Measurements from ENCODE around the gene PTPN6.
A peak's percentile ranks its signal among the peaks of the same experiment; 100 is the strongest.

The PTPN6 gene

DNA sequence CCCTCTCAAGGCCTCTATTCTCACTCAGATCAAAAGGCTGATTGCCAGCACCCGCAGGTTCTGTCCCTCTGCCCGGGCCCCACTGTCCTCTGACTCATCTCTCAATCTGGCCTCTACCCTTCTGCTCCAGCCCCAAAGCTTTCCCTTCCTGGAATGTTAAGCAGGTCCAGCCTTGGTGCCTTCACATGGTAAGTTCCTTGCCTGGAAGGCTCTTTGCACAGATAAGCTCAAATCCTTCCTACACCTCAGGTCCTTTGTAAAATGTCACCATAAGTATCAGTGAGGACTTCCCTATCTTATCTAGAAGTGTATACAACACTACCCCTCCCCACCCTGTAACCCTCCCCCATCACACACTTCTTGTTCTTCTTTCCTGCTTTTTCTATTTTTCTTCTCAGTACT is 44.9 kb downstream of the PTPN6 start:
- no peak overlapping the region for H4K8ac ChIP-seq (ENCODE audit: low read length)
- no peak overlapping the region for H3K4me2 ChIP-seq (ENCODE audit: low read length, poor library complexity, severe bottlenecking)
- H3K36me3 ChIP-seq (ENCODE audit: control insufficient read depth in 1 of 2, insufficient read depth in 2 of 2, low read depth in 1 of 2, low read length in 2 of 2): peaks cover 12 to 41% of the 10 kb centered on the region in 2 experiments
- DNase-seq: peak; percentile 78
- H2AK5ac ChIP-seq (ENCODE audit: low read length, severe bottlenecking): no peak overlapping the region
- no peak overlapping the region for H2BK12ac ChIP-seq (ENCODE audit: low read length in 2 of 2)
- peaks cover 7% of the 10 kb centered on the region for H3K4me1 ChIP-seq (ENCODE audit: control insufficient read depth, insufficient read depth, low read depth, low read length)
- H3K4me3 ChIP-seq (ENCODE audit: insufficient read depth in 1 of 2, low read depth in 1 of 2, low read length in 2 of 2): no peak overlapping the region
- no peak overlapping the region for H2BK15ac ChIP-seq (ENCODE audit: low read depth, poor library complexity, severe bottlenecking)
- no peak overlapping the region for H3K23ac ChIP-seq (ENCODE audit: low read length in 2 of 2)
- no peak overlapping the region for H3K14ac ChIP-seq (ENCODE audit: low read length in 2 of 2)
- H2AFZ ChIP-seq (ENCODE audit: low read depth, low read length): no peak overlapping the region
- 0% methylated on average over 2 of the region's 2 CpGs for WGBS
- H3K4ac ChIP-seq (ENCODE audit: low read depth in 1 of 2, low read length in 2 of 2): peak overlapping the region in 1 of 2 experiments; percentile 59
- no peak overlapping the region for H2BK5ac ChIP-seq (ENCODE audit: low read depth, low read length, poor library complexity, severe bottlenecking)
- peaks cover 19% of the 10 kb centered on the region for H3K79me1 ChIP-seq (replicated peaks; ENCODE audit: low read length, poor library complexity, severe bottlenecking)
- H2BK120ac ChIP-seq (ENCODE audit: low read depth, low read length): no peak overlapping the region
- no peaks in the 10 kb centered on the region for H3K27me3 ChIP-seq (ENCODE audit: control insufficient read depth in 1 of 2, insufficient read depth in 1 of 2, low read length in 2 of 2)
- H3K27ac ChIP-seq (ENCODE audit: low read length, poor library complexity, severe bottlenecking): no peak overlapping the region
- H4K91ac ChIP-seq (ENCODE audit: low read length): no peak overlapping the region
- H3K18ac ChIP-seq (ENCODE audit: low read depth in 1 of 2, low read length in 2 of 2): peak overlapping the region in 1 of 2 experiments; percentile 2
- H3K9me3 ChIP-seq (ENCODE audit: control insufficient read depth, low read length): no peaks in the 10 kb centered on the region
- H3K9ac ChIP-seq (ENCODE audit: low read length): no peak overlapping the region

DNA sequence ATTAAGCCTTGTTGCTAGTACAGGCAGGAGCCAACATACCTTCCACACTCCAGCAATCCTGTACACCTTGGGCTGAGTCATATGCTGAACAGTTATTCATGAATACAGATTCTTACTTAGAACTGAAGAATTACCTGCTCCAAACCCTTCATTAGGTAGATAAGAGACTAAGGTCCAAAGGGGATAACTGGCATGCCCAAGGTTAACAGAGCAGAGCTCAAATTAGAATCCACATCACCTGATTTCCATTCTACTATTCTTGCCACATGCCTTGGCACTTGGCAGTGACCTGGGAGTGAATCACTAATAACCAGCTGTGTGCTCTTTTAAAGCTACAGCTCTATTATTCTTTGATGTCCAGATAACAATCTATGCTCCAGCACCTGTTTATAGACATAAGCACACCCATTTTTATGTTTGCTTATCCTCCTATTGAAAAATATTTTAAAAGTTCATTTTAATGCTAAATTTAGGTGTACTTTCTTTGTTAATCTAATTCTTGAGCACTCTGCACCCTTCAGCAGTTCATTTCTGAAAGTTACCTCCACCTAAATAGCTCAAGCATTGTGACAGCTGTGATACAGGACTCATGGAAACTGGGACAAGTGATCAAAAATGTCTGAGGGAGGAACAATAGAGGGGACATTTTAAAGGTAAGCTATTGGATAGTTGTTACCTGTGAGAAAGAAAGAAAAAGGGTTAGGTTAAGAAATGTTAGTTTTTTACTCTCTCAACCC is 47.7 kb downstream of the PTPN6 start:
- Histone ChIP-seq H3K23ac (ENCODE audit: low read length in 2 of 2) (no peak overlapping the region), H3K14ac (ENCODE audit: low read length in 2 of 2) (no peak overlapping the region), H3K4me1 (ENCODE audit: control insufficient read depth, insufficient read depth, low read depth, low read length) (peaks cover 7% of the 10 kb centered on the region), H2BK12ac (ENCODE audit: low read length in 2 of 2) (no peak overlapping the region), H3K79me1 (replicated peaks; ENCODE audit: low read length, poor library complexity, severe bottlenecking) (peaks cover 21% of the 10 kb centered on the region), H3K9me3 (ENCODE audit: control insufficient read depth, low read length) (no peaks in the 10 kb centered on the region), H3K36me3 (ENCODE audit: control insufficient read depth in 1 of 2, insufficient read depth in 2 of 2, low read depth in 1 of 2, low read length in 2 of 2) (peaks cover 20 to 26% of the 10 kb centered on the region in 2 experiments), H3K4me3 (ENCODE audit: insufficient read depth in 1 of 2, low read depth in 1 of 2, low read length in 2 of 2) (no peak overlapping the region), H3K27me3 (ENCODE audit: control insufficient read depth in 1 of 2, insufficient read depth in 1 of 2, low read length in 2 of 2) (no peaks in the 10 kb centered on the region), H4K8ac (ENCODE audit: low read length) (no peak overlapping the region), H2AK5ac (ENCODE audit: low read length, severe bottlenecking) (no peak overlapping the region), H2BK5ac (ENCODE audit: low read depth, low read length, poor library complexity, severe bottlenecking) (no peak overlapping the region), H2BK15ac (ENCODE audit: low read depth, poor library complexity, severe bottlenecking) (no peak overlapping the region), H3K27ac (ENCODE audit: low read length, poor library complexity, severe bottlenecking) (no peak overlapping the region), H4K91ac (ENCODE audit: low read length) (no peak overlapping the region), H3K18ac (ENCODE audit: low read depth in 1 of 2, low read length in 2 of 2) (no peak overlapping the region), H2BK120ac (ENCODE audit: low read depth, low read length) (no peak overlapping the region), H3K4me2 (ENCODE audit: low read length, poor library complexity, severe bottlenecking) (no peak overlapping the region), H3K4ac (ENCODE audit: low read depth in 1 of 2, low read length in 2 of 2) (no peak overlapping the region), H2AFZ (ENCODE audit: low read depth, low read length) (no peak overlapping the region), H3K9ac (ENCODE audit: low read length) (no peak overlapping the region)
- no peak for DNase-seq

DNA sequence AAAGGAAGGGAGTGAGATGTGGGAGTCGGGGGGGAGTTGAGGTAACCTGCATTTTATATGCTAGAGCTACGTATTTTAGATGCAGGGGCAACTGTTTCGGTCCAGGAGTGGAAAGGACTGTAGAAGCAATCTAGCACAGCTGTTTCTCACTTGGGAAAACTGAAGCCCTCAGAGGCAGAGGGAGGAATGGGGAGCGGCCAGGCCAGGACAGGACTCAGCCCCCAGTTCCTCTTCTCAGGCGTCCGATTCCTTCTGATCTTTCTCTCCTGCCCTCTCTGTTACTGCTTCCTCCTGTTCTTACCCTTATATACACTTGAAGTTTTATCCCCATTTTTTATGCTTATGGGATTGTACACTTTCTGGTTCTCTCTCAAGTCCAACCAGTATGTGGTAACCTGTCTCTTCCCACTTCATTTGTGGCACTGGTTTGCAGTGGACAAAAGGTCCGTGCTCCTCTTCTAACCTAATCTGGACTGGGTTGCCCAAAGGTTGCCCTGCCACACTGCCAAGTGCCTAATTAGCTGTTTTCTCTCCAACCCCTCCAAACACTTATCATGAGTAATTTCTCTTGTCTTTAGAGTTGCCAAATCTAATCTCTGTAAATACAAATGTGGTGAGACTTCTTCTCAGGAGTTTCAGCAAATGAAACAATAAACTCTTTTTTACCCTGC is 50.9 kb downstream of the PTPN6 start:
- Histone ChIP-seq H2BK12ac (ENCODE audit: low read length in 2 of 2) (no peak overlapping the region), H3K4me2 (ENCODE audit: low read length, poor library complexity, severe bottlenecking) (no peak overlapping the region), H2AFZ (ENCODE audit: low read depth, low read length) (no peak overlapping the region), H3K79me1 (replicated peaks; ENCODE audit: low read length, poor library complexity, severe bottlenecking) (peaks cover 17% of the 10 kb centered on the region), H4K8ac (ENCODE audit: low read length) (peak overlapping the region; percentile 2), H3K4me1 (ENCODE audit: control insufficient read depth, insufficient read depth, low read depth, low read length) (peaks cover 4% of the 10 kb centered on the region), H2AK5ac (ENCODE audit: low read length, severe bottlenecking) (no peak overlapping the region), H3K14ac (ENCODE audit: low read length in 2 of 2) (no peak overlapping the region), H3K4ac (ENCODE audit: low read depth in 1 of 2, low read length in 2 of 2) (no peak overlapping the region), H4K91ac (ENCODE audit: low read length) (no peak overlapping the region), H3K36me3 (ENCODE audit: control insufficient read depth in 1 of 2, insufficient read depth in 2 of 2, low read depth in 1 of 2, low read length in 2 of 2) (peaks cover 14 to 33% of the 10 kb centered on the region in 2 experiments), H3K9me3 (ENCODE audit: control insufficient read depth, low read length) (no peaks in the 10 kb centered on the region), H3K4me3 (ENCODE audit: insufficient read depth in 1 of 2, low read depth in 1 of 2, low read length in 2 of 2) (no peak overlapping the region), H3K9ac (ENCODE audit: low read length) (no peak overlapping the region), H3K27me3 (ENCODE audit: control insufficient read depth in 1 of 2, insufficient read depth in 1 of 2, low read length in 2 of 2) (no peaks in the 10 kb centered on the region), H3K18ac (ENCODE audit: low read depth in 1 of 2, low read length in 2 of 2) (no peak overlapping the region), H2BK120ac (ENCODE audit: low read depth, low read length) (no peak overlapping the region), H2BK5ac (ENCODE audit: low read depth, low read length, poor library complexity, severe bottlenecking) (no peak overlapping the region), H2BK15ac (ENCODE audit: low read depth, poor library complexity, severe bottlenecking) (no peak overlapping the region), H3K23ac (ENCODE audit: low read length in 2 of 2) (no peak overlapping the region), H3K27ac (ENCODE audit: low read length, poor library complexity, severe bottlenecking) (no peak overlapping the region)
- WGBS: 92% methylated on average over 7 of the region's 7 CpGs
- no peak for DNase-seq

DNA sequence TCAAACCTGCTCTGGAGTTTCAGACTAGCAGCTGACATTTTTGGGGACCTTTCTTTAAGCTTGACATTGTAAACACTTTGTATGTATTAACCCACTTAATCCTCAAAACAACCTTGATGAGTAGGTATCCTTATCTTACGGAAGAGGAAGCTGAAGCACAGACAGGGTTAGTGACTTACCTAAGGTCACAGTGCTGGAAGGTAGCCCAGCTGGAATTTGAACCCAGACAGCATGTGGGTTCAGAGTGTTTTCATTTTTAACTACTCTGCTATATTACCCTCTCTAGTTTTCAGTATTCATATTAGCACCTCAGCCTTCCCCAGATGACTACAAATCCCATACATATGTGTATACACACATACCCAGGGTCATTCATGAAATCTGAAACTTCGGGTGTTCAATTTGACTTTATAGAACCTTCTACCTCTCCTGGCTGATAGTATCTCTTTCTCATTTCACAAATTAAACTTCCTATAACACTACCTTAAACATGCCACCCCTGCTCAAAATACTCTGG is 53.2 kb downstream of the PTPN6 start:
- H4K8ac ChIP-seq (ENCODE audit: low read length): no peak overlapping the region
- over 99% methylated on average over 2 of the region's 2 CpGs for WGBS
- peaks cover 7 to 22% of the 10 kb centered on the region in 2 experiments for H3K36me3 ChIP-seq (ENCODE audit: control insufficient read depth in 1 of 2, insufficient read depth in 2 of 2, low read depth in 1 of 2, low read length in 2 of 2)
- no peak overlapping the region for H4K91ac ChIP-seq (ENCODE audit: low read length)
- no peak overlapping the region for H3K4me2 ChIP-seq (ENCODE audit: low read length, poor library complexity, severe bottlenecking)
- H3K27ac ChIP-seq (ENCODE audit: low read length, poor library complexity, severe bottlenecking): no peak overlapping the region
- H3K23ac ChIP-seq (ENCODE audit: low read length in 2 of 2): no peak overlapping the region
- no peak overlapping the region for H3K4ac ChIP-seq (ENCODE audit: low read depth in 1 of 2, low read length in 2 of 2)
- H3K79me1 ChIP-seq (replicated peaks; ENCODE audit: low read length, poor library complexity, severe bottlenecking): peaks cover 15% of the 10 kb centered on the region
- H3K9me3 ChIP-seq (ENCODE audit: control insufficient read depth, low read length): no peaks in the 10 kb centered on the region
- no peak overlapping the region for H2BK15ac ChIP-seq (ENCODE audit: low read depth, poor library complexity, severe bottlenecking)
- no peak overlapping the region for H3K18ac ChIP-seq (ENCODE audit: low read depth in 1 of 2, low read length in 2 of 2)
- no peak overlapping the region for H2BK12ac ChIP-seq (ENCODE audit: low read length in 2 of 2)
- no peak overlapping the region for H2BK120ac ChIP-seq (ENCODE audit: low read depth, low read length)
- no peak overlapping the region for H2AFZ ChIP-seq (ENCODE audit: low read depth, low read length)
- H3K14ac ChIP-seq (ENCODE audit: low read length in 2 of 2): no peak overlapping the region
- no peak overlapping the region for H3K9ac ChIP-seq (ENCODE audit: low read length)
- no peaks in the 10 kb centered on the region for H3K27me3 ChIP-seq (ENCODE audit: control insufficient read depth in 1 of 2, insufficient read depth in 1 of 2, low read length in 2 of 2)
- no peak overlapping the region for H2BK5ac ChIP-seq (ENCODE audit: low read depth, low read length, poor library complexity, severe bottlenecking)
- H3K4me3 ChIP-seq (ENCODE audit: insufficient read depth in 1 of 2, low read depth in 1 of 2, low read length in 2 of 2): no peak overlapping the region
- DNase-seq: no peak
- H3K4me1 ChIP-seq (ENCODE audit: control insufficient read depth, insufficient read depth, low read depth, low read length): no peaks in the 10 kb centered on the region
- no peak overlapping the region for H2AK5ac ChIP-seq (ENCODE audit: low read length, severe bottlenecking)
